AG08396 (cell line): ENCODE measurements around the gene CAST.

Experiments used
- DNase-seq: peaks from one replicate; pipeline ENCODE4 v3.0.0; 2012; ENCODE audit warnings: low spot score, mixed read lengths

The CAST gene

GRCh38 chr5:96745025-96745424 is 82.8 kb downstream of the CAST start:
- no peak for DNase-seq

GRCh38 chr5:96745844-96746531 is 83.8 kb downstream of the CAST start:
- DNase-seq: no peak

DNA sequence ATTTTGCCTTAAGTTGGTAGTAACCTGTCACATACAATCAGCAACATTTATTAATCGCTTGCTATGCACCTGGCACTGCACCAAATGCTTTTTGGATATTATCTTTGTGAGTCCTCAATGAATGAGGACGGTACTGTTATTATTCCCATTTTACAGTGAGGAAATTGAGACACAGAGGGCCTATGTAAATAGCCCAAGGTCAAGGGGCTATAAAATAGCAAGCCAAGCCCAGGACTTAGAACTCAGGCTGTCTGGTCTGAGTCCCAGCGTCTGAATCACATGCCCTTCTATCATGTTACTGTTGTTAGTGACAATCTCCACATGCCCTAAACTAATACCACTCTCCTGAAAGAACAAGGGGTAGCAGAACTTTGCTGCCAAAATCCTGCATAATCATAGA is 85.5 kb downstream of the CAST start:
- no peak for DNase-seq

GRCh38 chr5:96750110-96750822 is 88.1 kb downstream of the CAST start:
- DNase-seq: no peak

- DNase-seq: no peak
Measured at GRCh38 chr5:96751203-96752169, 89.3 kb downstream of the CAST start.

DNA sequence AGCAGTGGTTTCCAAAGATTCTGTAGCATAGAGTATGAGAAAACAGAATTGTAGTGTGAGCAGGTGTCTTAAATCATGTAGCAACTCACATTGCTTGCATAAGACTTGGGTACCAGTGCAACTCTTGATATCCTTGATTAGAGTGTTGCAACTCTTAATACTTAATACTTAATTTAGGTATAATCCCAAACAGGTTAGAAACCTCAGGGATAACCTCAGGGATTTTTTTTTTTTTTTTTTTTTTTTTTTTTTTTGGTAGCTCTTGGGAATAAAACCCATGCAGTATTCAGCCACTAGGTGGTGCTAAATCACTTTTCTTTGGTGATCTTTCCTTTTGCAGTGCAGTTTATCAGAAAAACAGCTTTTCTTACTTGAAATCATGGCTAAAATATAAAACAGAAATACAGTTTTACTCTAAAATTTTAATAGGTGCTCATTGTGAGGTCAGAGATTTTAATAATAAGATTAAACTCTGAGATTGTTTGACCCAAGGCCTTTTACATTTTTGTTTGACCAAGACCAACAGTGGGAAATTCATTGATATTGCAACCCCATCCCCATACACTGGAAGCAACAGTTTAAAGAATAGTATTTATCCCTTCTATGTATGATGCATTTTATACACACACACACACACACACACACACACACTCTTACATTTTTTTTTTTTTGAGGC is 90.3 kb downstream of the CAST start:
- DNase-seq: peak; percentile 29

- DNase-seq: no peak
Measured at GRCh38 chr5:96753017-96753397, 90.8 kb downstream of the CAST start.

- DNase-seq: no peak
Measured at GRCh38 chr5:96753848-96754247, 91.7 kb downstream of the CAST start.

- DNase-seq: no peak
Measured at GRCh38 chr5:96755851-96756250, 93.7 kb downstream of the CAST start.

GRCh38 chr5:96756985-96757384 is 94.8 kb downstream of the CAST start:
- DNase-seq: no peak

- no peak for DNase-seq
Measured at GRCh38 chr5:96758621-96759020, 96.4 kb downstream of the CAST start.

DNA sequence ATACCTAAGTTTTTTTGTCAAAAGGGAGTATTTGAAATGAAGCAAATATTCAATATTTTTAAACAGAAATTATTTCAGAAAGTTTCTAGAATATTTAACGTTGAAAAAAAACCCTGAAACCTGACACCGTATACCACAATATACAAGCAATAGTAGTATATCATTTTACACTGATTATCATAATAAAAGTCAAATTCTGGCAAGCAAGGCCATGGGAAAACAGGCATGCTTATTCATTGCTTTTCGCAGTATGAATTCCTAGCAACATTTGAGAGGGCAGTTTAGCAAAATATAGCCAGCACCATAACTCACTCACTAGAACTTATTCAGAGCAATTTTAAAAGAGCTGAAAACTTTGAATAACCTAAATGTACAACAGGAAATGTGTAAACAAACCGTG is 99.4 kb downstream of the CAST start:
- no peak for DNase-seq

GRCh38 chr5:96763026-96763425 is 100.8 kb downstream of the CAST start:
- no peak for DNase-seq

- no peak for DNase-seq
Measured at GRCh38 chr5:96765043-96765442, 102.9 kb downstream of the CAST start.

- no peak for DNase-seq
Measured at GRCh38 chr5:96768708-96769251, 106.6 kb downstream of the CAST start.

DNA sequence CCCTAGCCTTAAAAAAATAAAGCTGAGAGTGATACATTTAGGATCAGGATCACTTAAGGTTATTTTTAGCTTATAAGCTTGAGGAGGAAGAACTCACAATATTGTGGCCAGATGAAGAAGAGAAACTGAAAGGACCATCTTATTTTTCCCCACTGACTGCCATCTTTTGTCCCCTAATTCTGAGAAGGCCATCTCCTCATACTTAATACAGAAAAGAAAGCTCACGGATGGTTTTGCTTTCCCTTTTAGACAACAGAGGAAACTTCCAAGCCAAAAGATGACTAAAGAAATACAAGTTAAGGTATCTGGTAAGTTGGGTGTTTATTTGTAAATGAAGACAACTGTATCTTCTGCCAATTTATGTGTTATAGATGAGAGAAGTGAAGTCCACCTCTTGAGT is 109.2 kb downstream of the CAST start:
- no peak for DNase-seq

DNA sequence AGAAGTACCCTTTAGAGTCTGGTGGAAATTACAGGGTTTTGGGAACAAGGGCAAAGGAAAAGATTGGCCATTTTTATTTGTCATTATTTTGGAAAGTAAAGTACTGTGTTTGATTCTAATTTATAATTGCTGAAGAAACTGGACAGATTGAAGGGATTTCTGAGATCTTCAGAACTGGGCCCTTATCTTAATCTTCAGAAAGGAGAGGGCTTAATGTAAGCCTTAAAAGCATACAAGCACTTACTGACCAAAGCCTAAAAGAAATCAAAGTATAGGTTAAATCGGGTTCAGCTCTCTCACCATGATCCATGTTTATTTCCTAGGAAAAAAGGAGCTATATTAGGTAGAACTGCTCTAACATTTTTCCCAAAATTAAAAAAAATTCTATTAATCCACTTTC is 109.9 kb downstream of the CAST start:
- DNase-seq: no peak

GRCh38 chr5:96772542-96772941 is 110.4 kb downstream of the CAST start:
- DNase-seq: no peak

DNA sequence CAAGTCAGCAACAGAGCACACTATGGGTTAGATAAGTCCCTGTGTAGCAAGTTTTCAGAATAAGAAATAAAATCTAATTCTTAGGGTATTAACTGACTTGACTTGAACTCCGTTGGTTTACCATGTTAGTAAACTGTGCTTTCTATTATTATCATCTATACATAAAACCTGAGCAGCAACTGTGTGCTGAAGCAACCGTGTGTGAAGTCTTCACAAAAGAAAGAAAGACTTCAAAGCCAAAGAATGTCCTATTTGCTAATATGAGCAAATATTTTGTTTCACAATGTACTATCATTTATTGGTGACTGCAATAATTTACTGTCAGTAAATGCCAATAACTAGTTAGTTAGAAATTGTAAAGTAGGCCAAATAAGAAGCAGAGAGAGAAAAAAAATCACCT is 112.9 kb downstream of the CAST start:
- DNase-seq: no peak

DNA sequence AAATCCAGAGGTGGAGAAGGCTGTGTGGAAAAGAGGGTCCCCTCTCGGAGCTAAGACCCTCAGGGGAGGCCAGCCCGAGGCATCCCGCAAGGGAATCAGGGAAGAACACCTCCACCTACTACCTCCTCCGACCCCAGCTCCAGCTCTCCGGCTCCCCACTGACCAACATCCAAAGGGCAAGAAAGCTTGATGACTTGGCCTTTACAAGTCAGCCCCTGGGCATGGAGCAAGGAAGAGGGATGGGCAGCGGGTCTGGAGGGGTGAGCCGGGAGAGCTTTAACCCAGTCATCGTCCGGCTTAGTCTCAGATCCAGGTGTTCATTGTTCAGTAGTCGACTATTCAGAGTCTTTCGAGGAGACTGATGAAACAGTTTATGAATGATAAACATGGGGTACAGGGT is 113.5 kb downstream of the CAST start:
- DNase-seq: no peak

GRCh38 chr5:96776621-96777020 is 114.4 kb downstream of the CAST start:
- DNase-seq: no peak

GRCh38 chr5:96778409-96778808 is 116.2 kb downstream of the CAST start:
- DNase-seq: no peak
